HEK293 (cell line): Measurements from ENCODE around the gene ATF6.

Source experiments
- CTCF ChIA-PET: fragments of 350-600 bp; formaldehyde crosslinking; extraction: SDS; loops from one replicate; lab custom pipeline; 2021; ENCODE audit warnings: antibody characterized with exemption; lab: Yijun Ruan, JAX
- POLR2A ChIA-PET: fragments of 300-600 bp; formaldehyde crosslinking; extraction: SDS; loops from one replicate; lab custom pipeline; 2020; ENCODE audit warnings: antibody characterized with exemption, inconsistent platforms; lab: Yijun Ruan, JAX
- H3K27ac ChIP-seq: fragments of 200-500 bp; sonication (Bioruptor generic); 2 replicates; pipeline ENCODE4 v1.5.1; 2014; ENCODE audit warnings: low read depth, low read length, control low read depth, inconsistent platforms; ENCODE audit errors: extremely low read depth
- H3K36me3 ChIP-seq, 2 experiments: fragments of 200-500 bp in 1 of 2; sonication (Bioruptor generic) in 1 of 2; 1 replicate in 1 of 2; 2 replicates in 1 of 2; pipeline ENCODE4 v1.5.1; 2014 to 2017; ENCODE audit warnings: inconsistent platforms in 2 of 2, low read length in 2 of 2; ENCODE audit not compliant: control insufficient read depth in 2 of 2, insufficient read depth in 1 of 2
- H3K4me1 ChIP-seq: fragments of 200-500 bp; sonication (Bioruptor generic); 2 replicates; pipeline ENCODE4 v1.5.1; 2014; ENCODE audit warnings: mild to moderate bottlenecking, low read length, inconsistent platforms; ENCODE audit not compliant: control insufficient read depth, insufficient read depth
- H3K4me3 ChIP-seq: 2 replicates; pipeline ENCODE4 v1.5.1; 2011; ENCODE audit warnings: low read depth, mild to moderate bottlenecking, control low read depth, low read length, moderate library complexity
- H3K9me3 ChIP-seq: fragments of 200-500 bp; sonication (Bioruptor generic); 2 replicates; pipeline ENCODE4 v1.5.1; 2014; ENCODE audit warnings: low read depth, low read length, inconsistent platforms; ENCODE audit not compliant: control insufficient read depth, insufficient read depth
- KLF10 ChIP-seq: fragments of 450-650 bp; IDR thresholded peaks from 2 replicates; pipeline ENCODE4 v1.5.1; 2018; ENCODE audit warnings: missing biosample characterization, mild to moderate bottlenecking, missing genetic modification characterization
- KLF17 ChIP-seq: fragments of 450-650 bp; formaldehyde crosslinking; IDR thresholded peaks from 2 replicates; pipeline ENCODE4 v1.5.1; 2016; ENCODE audit warnings: missing biosample characterization, missing genetic modification characterization
- OVOL3 ChIP-seq: fragments of 450-650 bp; formaldehyde crosslinking; IDR thresholded peaks from 2 replicates; pipeline ENCODE4 v1.5.1; 2016; ENCODE audit warnings: missing biosample characterization, missing genetic modification characterization
- PRDM1 ChIP-seq: fragments of 450-650 bp; formaldehyde crosslinking; IDR thresholded peaks from 2 replicates; pipeline ENCODE4; 2016; ENCODE audit warnings: missing biosample characterization, missing genetic modification characterization
- ZBTB11 ChIP-seq: fragments of 450-650 bp; formaldehyde crosslinking; conservative IDR thresholded peaks from 2 replicates; pipeline ENCODE4 v1.5.1; 2016; ENCODE audit warnings: low read depth, missing biosample characterization, missing genetic modification characterization
- ZBTB49 ChIP-seq: fragments of 450-650 bp; formaldehyde crosslinking; IDR thresholded peaks from 2 replicates; pipeline ENCODE4 v1.5.1; 2016; ENCODE audit warnings: missing biosample characterization, missing genetic modification characterization, low read depth
- ZFP41 ChIP-seq: fragments of 450-650 bp; formaldehyde crosslinking; IDR thresholded peaks from 2 replicates; pipeline ENCODE4 v1.5.1; 2016; ENCODE audit warnings: missing biosample characterization, missing genetic modification characterization, borderline replicate concordance
- ZNF138 ChIP-seq: fragments of 450-650 bp; formaldehyde crosslinking; IDR thresholded peaks from 2 replicates; pipeline ENCODE4 v1.5.1; 2016; ENCODE audit warnings: missing biosample characterization, missing genetic modification characterization, borderline replicate concordance
- ZNF19 ChIP-seq: fragments of 450-650 bp; formaldehyde crosslinking; IDR thresholded peaks from 2 replicates; pipeline ENCODE4; 2016; ENCODE audit warnings: missing biosample characterization, missing genetic modification characterization, low read depth
- ZNF274 ChIP-seq, 2 experiments: fragments of 200-500 bp in 1 of 2; fragments of 450-650 bp in 1 of 2; sonication (Bioruptor generic) in 1 of 2; formaldehyde crosslinking in 1 of 2; IDR thresholded peaks; 2 replicates each; pipeline versions ENCODE4 v1.5.1 to v1.6.1; 2014 to 2016; ENCODE audit warnings: borderline replicate concordance in 1 of 2, inconsistent platforms in 1 of 2, low read length in 1 of 2, missing biosample characterization in 1 of 2, missing genetic modification characterization in 1 of 2
- ZNF280D ChIP-seq: fragments of 450-650 bp; formaldehyde crosslinking; IDR thresholded peaks from 2 replicates; pipeline ENCODE4 v1.5.1; 2016; ENCODE audit warnings: missing biosample characterization, missing genetic modification characterization
- ZNF366 ChIP-seq: fragments of 450-650 bp; formaldehyde crosslinking; conservative IDR thresholded peaks from 2 replicates; pipeline ENCODE4 v1.5.1; 2016; ENCODE audit warnings: missing biosample characterization, missing genetic modification characterization
- ZNF600 ChIP-seq: fragments of 450-650 bp; formaldehyde crosslinking; IDR thresholded peaks from 2 replicates; pipeline ENCODE4 v1.5.1; 2016; ENCODE audit warnings: missing biosample characterization, missing genetic modification characterization
- ZNF610 ChIP-seq: fragments of 450-650 bp; formaldehyde crosslinking; IDR thresholded peaks from 2 replicates; pipeline ENCODE4 v1.5.1; 2016; ENCODE audit warnings: missing biosample characterization, missing genetic modification characterization, borderline replicate concordance
- ZSCAN30 ChIP-seq: fragments of 450-650 bp; IDR thresholded peaks from 2 replicates; pipeline ENCODE4 v1.5.1; 2018; ENCODE audit warnings: missing biosample characterization, mild to moderate bottlenecking, missing genetic modification characterization, moderate library complexity

ATF6 gene

GRCh38 chr1:161770250-161770649 is 4.1 kb downstream of the ATF6 start (continued):
- no peak for TF ChIP-seq KLF10 (tag by site-specific recombination)

GRCh38 chr1:161771161-161771560 is 5.0 kb downstream of the ATF6 start:
- Histone ChIP-seq H3K36me3 (no peaks in the 10 kb centered on the region; a peak in 1 of 3 replicates), H3K9me3 (no peaks in the 10 kb centered on the region), H3K27ac (no peak overlapping the region), H3K4me3 (no peak overlapping the region), H3K4me1 (no peaks in the 10 kb centered on the region)
- ChIA-PET POLR2A (no interaction called here), CTCF (interaction anchor here (0.6 to 1.9 kb wide), 2 partner anchors 21 to 263 kb away, joined by 4 to 8 read pairs; no protein-coding TSS in a partner anchor)
- TF ChIP-seq ZNF610 (tag by site-specific recombination) (no peak), ZNF138 (tag by site-specific recombination) (no peak), ZBTB49 (tag by site-specific recombination) (no peak), PRDM1 (0 out of 2 replicates have a peak, but pooled peaks have one; percentile 57), ZNF274 (IDR thresholded peaks at IDR 0.05; ENCODE audit: low read length) (no peak), ZNF274 (tag by site-specific recombination; IDR thresholded peaks at IDR 0.05; ENCODE audit: borderline replicate concordance) (no peak), ZNF19 (tag by site-specific recombination) (no peak), ZNF280D (tag by site-specific recombination) (no peak), ZBTB11 (tag by site-specific recombination) (no peak), ZSCAN30 (tag by site-specific recombination) (no peak), OVOL3 (tag by site-specific recombination) (no peak), ZNF600 (tag by site-specific recombination) (no peak), ZFP41 (tag by site-specific recombination) (no peak), KLF17 (tag by site-specific recombination) (no peak), ZNF366 (tag by site-specific recombination) (peak; percentile 30; the same call in 1 of the 2 replicates)
